IMR-90 (cell line): ENCODE data around the gene ENOX2.

ENCODE experiments used
- MAFK ChIP-seq: IDR thresholded peaks from 2 replicates; pipeline ENCODE4 v1.6.1; 2012; ENCODE audit warnings: low read depth, low read length, improper control_type of control experiment
- MAZ ChIP-seq: IDR thresholded peaks from 2 replicates; pipeline ENCODE4 v1.6.1; 2012; ENCODE audit warnings: low read depth, mild to moderate bottlenecking, low read length, improper control_type of control experiment, moderate library complexity, borderline replicate concordance
- POLR2A ChIP-seq: IDR thresholded peaks from 2 replicates; pipeline ENCODE4 v1.6.1; 2012; ENCODE audit warnings: mild to moderate bottlenecking, low read depth, low read length
- RAD21 ChIP-seq: IDR thresholded peaks from 2 replicates; pipeline ENCODE4 v1.6.1; 2012; ENCODE audit warnings: low read length, improper control_type of control experiment
- RCOR1 ChIP-seq: IDR thresholded peaks from 2 replicates; pipeline ENCODE4 v1.6.1; 2012; ENCODE audit warnings: mild to moderate bottlenecking, low read length, improper control_type of control experiment; ENCODE audit not compliant: insufficient replicate concordance
- TF ChIP-seq, protein P1 (sequence below): conservative IDR thresholded peaks from 2 replicates; pipeline ENCODE4 v1.5.1; 2012; ENCODE audit warnings: mild to moderate bottlenecking, low read depth, low read length, improper control_type of control experiment

DNA sequence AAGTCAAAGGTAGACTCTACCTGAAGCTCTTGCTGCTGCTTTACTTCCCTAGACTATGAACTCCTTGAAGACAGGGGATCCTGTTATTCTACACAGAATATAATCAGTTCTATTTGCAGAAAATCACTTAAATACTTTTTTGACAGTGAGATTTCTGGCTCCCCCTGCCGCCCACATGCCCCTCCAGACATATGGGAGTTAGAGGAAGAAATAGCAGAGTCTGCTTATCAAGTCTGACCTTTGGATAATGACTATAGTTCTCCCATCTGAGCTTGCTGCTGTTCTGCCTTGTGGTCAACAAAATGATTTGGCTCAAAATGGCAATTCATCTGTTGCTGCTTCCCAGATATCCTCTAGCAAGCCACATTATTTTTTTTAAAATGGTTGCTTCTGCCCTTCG, 101.1 kb downstream of the ENOX2 start:
- TF ChIP-seq POLR2A (no peak), MAZ (no peak), RAD21 (0 out of 2 replicates have a peak, but pooled peaks have one; percentile 17), MAFK (no peak), RCOR1 (no peak)
- TF ChIP-seq, protein P1, sequence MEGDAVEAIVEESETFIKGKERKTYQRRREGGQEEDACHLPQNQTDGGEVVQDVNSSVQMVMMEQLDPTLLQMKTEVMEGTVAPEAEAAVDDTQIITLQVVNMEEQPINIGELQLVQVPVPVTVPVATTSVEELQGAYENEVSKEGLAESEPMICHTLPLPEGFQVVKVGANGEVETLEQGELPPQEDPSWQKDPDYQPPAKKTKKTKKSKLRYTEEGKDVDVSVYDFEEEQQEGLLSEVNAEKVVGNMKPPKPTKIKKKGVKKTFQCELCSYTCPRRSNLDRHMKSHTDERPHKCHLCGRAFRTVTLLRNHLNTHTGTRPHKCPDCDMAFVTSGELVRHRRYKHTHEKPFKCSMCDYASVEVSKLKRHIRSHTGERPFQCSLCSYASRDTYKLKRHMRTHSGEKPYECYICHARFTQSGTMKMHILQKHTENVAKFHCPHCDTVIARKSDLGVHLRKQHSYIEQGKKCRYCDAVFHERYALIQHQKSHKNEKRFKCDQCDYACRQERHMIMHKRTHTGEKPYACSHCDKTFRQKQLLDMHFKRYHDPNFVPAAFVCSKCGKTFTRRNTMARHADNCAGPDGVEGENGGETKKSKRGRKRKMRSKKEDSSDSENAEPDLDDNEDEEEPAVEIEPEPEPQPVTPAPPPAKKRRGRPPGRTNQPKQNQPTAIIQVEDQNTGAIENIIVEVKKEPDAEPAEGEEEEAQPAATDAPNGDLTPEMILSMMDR = peak; percentile 31; the same call in 1 of the 2 replicates
